ENCODE results near the gene IL17RC. TPM values are rescaled to one million over a fixed set of nuclear protein-coding genes. Genes with fewer than 3 reads are reported as not detected.

Gene IL17RC
- total RNA-seq, 2 donors from 2014 or later: 40.7 to 60.3 TPM

DNA sequence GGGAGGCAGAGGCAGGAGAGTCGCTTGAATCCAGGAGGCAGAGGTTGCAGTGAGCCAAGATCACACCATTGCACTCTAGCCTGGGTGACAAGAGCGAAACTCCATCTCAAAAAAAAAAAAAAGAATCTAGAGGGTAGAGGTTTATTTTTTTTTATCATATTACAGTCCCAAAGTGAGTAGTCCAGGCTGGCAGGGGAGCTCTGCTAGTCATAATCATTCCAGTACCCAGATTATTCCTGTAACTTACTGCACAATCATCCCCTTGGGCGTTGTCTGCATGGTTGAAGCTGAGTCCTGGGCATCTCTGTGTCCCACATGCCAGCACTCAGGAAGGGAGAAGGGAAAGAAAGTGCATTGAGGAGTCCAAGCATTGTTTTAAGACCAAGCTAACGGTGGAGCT, 25.3 kb downstream of the IL17RC start:
- 83 to 85% methylated on average over 4 of the region's 4 CpGs for WGBS, 2 donors
- H3K4me1 ChIP-seq: peaks cover 13% of the 10 kb centered on the region
- H3K27me3 ChIP-seq: no peaks in the 10 kb centered on the region
- H3K9me3 ChIP-seq: no peaks in the 10 kb centered on the region
- no peaks in the 10 kb centered on the region for H3K36me3 ChIP-seq (replicated peaks in 1 of 2; ENCODE audit: insufficient read depth in 1 of 2, low read depth in 2 of 2)
- no peak for TF ChIP-seq POLR2A (IDR thresholded peaks at IDR 0.05)
- TF ChIP-seq CTCF (IDR thresholded peaks at IDR 0.05): no peak
- intact Hi-C loops (cut with DNase I): no loop called here
- DNase-seq (no peak), ATAC-seq (no peak)
- no peak overlapping the region for H3K4me3 ChIP-seq
- no peak overlapping the region for H3K27ac ChIP-seq

DNA sequence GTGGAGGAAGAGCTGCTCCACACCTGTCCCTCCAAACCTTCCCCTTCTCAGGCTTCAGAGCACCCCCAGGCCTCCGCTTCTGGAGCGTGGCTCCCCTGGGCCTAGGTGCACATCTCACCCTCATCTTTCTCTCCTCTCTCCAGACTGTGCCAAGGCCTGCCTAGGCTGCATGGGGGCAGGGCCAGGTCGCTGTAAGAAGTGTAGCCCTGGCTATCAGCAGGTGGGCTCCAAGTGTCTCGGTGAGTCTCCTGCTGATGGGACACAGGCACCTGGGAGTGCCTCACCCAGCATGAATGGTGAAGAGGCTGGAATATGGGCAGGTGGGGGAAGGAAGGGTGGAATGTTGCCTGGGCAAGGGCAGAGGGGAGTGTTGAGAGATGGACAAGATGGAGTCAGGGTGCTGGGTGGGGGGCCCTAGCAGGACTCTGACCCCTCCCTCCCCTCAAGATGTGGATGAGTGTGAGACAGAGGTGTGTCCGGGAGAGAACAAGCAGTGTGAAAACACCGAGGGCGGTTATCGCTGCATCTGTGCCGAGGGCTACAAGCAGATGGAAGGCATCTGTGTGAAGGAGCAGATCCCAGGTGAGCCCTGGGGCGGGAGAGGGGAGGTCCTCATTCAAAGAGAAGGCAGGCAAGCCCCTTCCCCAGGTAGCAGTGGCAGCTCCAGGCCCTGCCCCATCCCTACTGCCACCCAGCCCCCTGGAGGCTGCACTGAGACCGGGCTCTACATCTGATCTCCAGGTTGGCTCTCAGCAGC, 26.2 kb downstream of the IL17RC start:
- DNase-seq: no peak
- H3K9me3 ChIP-seq: no peaks in the 10 kb centered on the region
- no peaks in the 10 kb centered on the region for H3K27me3 ChIP-seq
- H3K4me1 ChIP-seq: peaks cover 22% of the 10 kb centered on the region
- 78 to 87% methylated on average over 10 to 11 of the region's 11 CpGs for whole genome bisulfite sequencing, 2 donors
- H3K27ac ChIP-seq: no peak overlapping the region
- H3K4me3 ChIP-seq: no peak overlapping the region
- intact Hi-C loops (cut with DNase I): no loop called here
- no peaks in the 10 kb centered on the region for H3K36me3 ChIP-seq (replicated peaks in 1 of 2; ENCODE audit: insufficient read depth in 1 of 2, low read depth in 2 of 2)
- ATAC-seq: no peak
- no peak for TF ChIP-seq POLR2A (IDR thresholded peaks at IDR 0.05)

DNA sequence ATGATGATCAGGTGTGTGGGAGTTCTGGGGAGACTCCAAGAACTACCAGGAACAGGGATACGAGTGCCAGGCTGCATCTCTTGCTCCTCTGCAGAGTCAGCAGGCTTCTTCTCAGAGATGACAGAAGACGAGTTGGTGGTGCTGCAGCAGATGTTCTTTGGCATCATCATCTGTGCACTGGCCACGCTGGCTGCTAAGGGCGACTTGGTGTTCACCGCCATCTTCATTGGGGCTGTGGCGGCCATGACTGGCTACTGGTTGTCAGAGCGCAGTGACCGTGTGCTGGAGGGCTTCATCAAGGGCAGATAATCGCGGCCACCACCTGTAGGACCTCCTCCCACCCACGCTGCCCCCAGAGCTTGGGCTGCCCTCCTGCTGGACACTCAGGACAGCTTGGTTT, 27.4 kb downstream of the IL17RC start:
- Histone ChIP-seq H3K27me3 (no peaks in the 10 kb centered on the region), H3K9me3 (no peaks in the 10 kb centered on the region), H3K36me3 (replicated peaks in 1 of 2; ENCODE audit: insufficient read depth in 1 of 2, low read depth in 2 of 2) (no peaks in the 10 kb centered on the region), H3K4me1 (peaks cover 22% of the 10 kb centered on the region), H3K27ac (no peak overlapping the region), H3K4me3 (no peak overlapping the region)
- 89 to 91% methylated on average over 11 of the region's 11 CpGs for WGBS, 2 donors
- intact Hi-C loops (cut with DNase I): no loop called here
- DNase-seq: no peak
- TF ChIP-seq POLR2A (IDR thresholded peaks at IDR 0.05) (no peak), CTCF (IDR thresholded peaks at IDR 0.05) (no peak)
- no peak for ATAC-seq

DNA sequence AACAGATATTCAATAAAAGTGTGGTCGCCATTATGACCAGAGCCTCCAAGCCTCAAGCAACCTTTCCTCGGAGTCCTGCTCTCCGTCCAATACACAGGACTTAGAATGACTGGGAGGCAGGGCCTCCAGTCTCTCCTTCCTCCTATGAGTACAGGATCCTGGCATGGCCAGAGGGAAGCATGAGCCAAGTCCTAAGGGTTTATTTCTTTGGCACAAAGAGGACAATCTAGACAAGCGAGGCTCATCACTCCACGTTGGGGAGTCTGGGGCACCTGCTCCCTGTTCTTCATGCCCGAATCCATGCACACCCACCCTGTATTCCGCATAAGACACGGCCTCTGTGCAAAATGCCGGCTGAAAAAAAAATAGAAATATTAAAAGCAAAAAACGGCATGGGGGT, 28.5 kb downstream of the IL17RC start:
- no peaks in the 10 kb centered on the region for H3K9me3 ChIP-seq
- intact Hi-C loops (cut with DNase I): no loop called here
- ATAC-seq (no peak), DNase-seq (no peak)
- WGBS, 2 donors: 81 to 85% methylated on average over 10 of the region's 10 CpGs
- TF ChIP-seq POLR2A (IDR thresholded peaks at IDR 0.05) (no peak), CTCF (IDR thresholded peaks at IDR 0.05) (no peak)
- no peaks in the 10 kb centered on the region for H3K36me3 ChIP-seq (replicated peaks in 1 of 2; ENCODE audit: insufficient read depth in 1 of 2, low read depth in 2 of 2)
- H3K27me3 ChIP-seq: no peaks in the 10 kb centered on the region
- H3K27ac ChIP-seq: no peak overlapping the region
- H3K4me3 ChIP-seq: no peak overlapping the region
- peaks cover 22% of the 10 kb centered on the region for H3K4me1 ChIP-seq

- Histone ChIP-seq H3K4me3 (peak overlapping the region; percentile 27 to 32), H3K27me3 (no peaks in the 10 kb centered on the region), H3K4me1 (peaks cover 23% of the 10 kb centered on the region), H3K9me3 (no peaks in the 10 kb centered on the region), H3K27ac (peak overlapping the region; percentile 68 to 89 (median 76)), H3K36me3 (replicated peaks in 1 of 2; ENCODE audit: insufficient read depth in 1 of 2, low read depth in 2 of 2) (no peaks in the 10 kb centered on the region)
- DNase-seq (peak; percentile 90 to 95 (median 94)), ATAC-seq (peak; percentile 92)
- TF ChIP-seq POLR2A (IDR thresholded peaks at IDR 0.05) (peak; percentile 81 to 84 (median 83)), CTCF (IDR thresholded peaks at IDR 0.05) (peak; percentile 63 to 98 (median 77))
- 0 to 8% methylated on average over 3 to 87 of the region's 90 CpGs for WGBS, 2 donors
- intact Hi-C loops (cut with DNase I): no loop called here
These were observed 29.5 kb downstream of the IL17RC start for GRCh38 chr3:9946112-9947024.

All from body of pancreas (tissue), 4 donors.